HTERT RPE-1 (cell line): ENCODE data around the gene TTC24.
"Not testable (repeated sequence)": the region's sequence is repeated elsewhere in the genome, so short reads cannot be mapped to it uniquely, and the experiment has no call there.

Source experiments
- in situ Hi-C: fragments of 300-500 bp; cut with MboI; formaldehyde crosslinking; loops from 4 replicates; pipeline ENCODE4 v1.14.3; 2020; ENCODE audit warnings: low sequenced_read_pairs

Gene TTC24

GRCh38 chr1:156602557-156602993 is 23.1 kb downstream of the TTC24 start:
- in situ Hi-C loops: no loop called here

GRCh38 chr1:156607344-156607743 is 27.8 kb downstream of the TTC24 start:
- in situ Hi-C loops: not testable (repeated sequence)

- in situ Hi-C loops: no loop called here
Measured at GRCh38 chr1:156608036-156608674, 28.6 kb downstream of the TTC24 start.

GRCh38 chr1:156608981-156609380 is 29.5 kb downstream of the TTC24 start:
- in situ Hi-C loops: no loop called here

GRCh38 chr1:156610072-156610471 is 30.5 kb downstream of the TTC24 start:
- in situ Hi-C loops: not testable (repeated sequence)

GRCh38 chr1:156612666-156613065 is 33.1 kb downstream of the TTC24 start:
- in situ Hi-C loops: no loop called here

- in situ Hi-C loops: no loop called here
Measured at GRCh38 chr1:156615946-156616345, 36.4 kb downstream of the TTC24 start.

GRCh38 chr1:156616463-156616862 is 36.9 kb downstream of the TTC24 start:
- in situ Hi-C loops: no loop called here

- in situ Hi-C loops: no loop called here
Measured at GRCh38 chr1:156618853-156619581, 39.5 kb downstream of the TTC24 start, which contains the start of gene HAPLN2. Gene HAPLN2, plus strand, starts transcription at chr1:156619415. Its CDS starts 4,076 bp downstream, at chr1:156623491.

- in situ Hi-C loops: no loop called here
Measured at GRCh38 chr1:156619582-156619955, 40.0 kb downstream of the TTC24 start.

GRCh38 chr1:156622581-156623297 is 43.2 kb downstream of the TTC24 start:
- in situ Hi-C loops: no loop called here

- in situ Hi-C loops: no loop called here
Measured at GRCh38 chr1:156623946-156624813, 44.7 kb downstream of the TTC24 start.

- in situ Hi-C loops: no loop called here
Measured at GRCh38 chr1:156624814-156625435, 45.4 kb downstream of the TTC24 start.

- in situ Hi-C loops: no loop called here
Measured at GRCh38 chr1:156625436-156626078, 46.0 kb downstream of the TTC24 start.

- in situ Hi-C loops: no loop called here
Measured at GRCh38 chr1:156626079-156626438, 46.5 kb downstream of the TTC24 start.

GRCh38 chr1:156627313-156627880 is 47.9 kb downstream of the TTC24 start:
- in situ Hi-C loops: no loop called here

- in situ Hi-C loops: no loop called here
Measured at GRCh38 chr1:156629823-156630449, 50.4 kb downstream of the TTC24 start.

GRCh38 chr1:156631152-156631551 is 51.6 kb downstream of the TTC24 start:
- in situ Hi-C loops: not testable (repeated sequence)

- in situ Hi-C loops: no loop called here
Measured at GRCh38 chr1:156632355-156632754, 52.8 kb downstream of the TTC24 start.
